ENCODE measurements around the gene MICB.

GRCh38 chr6:31493875-31494694, 3.9 kb upstream of the MICB start:
- no peak for TF ChIP-seq EP300 (IDR thresholded peaks at IDR 0.05; ENCODE audit: borderline replicate concordance)
- TF ChIP-seq, protein P1, sequence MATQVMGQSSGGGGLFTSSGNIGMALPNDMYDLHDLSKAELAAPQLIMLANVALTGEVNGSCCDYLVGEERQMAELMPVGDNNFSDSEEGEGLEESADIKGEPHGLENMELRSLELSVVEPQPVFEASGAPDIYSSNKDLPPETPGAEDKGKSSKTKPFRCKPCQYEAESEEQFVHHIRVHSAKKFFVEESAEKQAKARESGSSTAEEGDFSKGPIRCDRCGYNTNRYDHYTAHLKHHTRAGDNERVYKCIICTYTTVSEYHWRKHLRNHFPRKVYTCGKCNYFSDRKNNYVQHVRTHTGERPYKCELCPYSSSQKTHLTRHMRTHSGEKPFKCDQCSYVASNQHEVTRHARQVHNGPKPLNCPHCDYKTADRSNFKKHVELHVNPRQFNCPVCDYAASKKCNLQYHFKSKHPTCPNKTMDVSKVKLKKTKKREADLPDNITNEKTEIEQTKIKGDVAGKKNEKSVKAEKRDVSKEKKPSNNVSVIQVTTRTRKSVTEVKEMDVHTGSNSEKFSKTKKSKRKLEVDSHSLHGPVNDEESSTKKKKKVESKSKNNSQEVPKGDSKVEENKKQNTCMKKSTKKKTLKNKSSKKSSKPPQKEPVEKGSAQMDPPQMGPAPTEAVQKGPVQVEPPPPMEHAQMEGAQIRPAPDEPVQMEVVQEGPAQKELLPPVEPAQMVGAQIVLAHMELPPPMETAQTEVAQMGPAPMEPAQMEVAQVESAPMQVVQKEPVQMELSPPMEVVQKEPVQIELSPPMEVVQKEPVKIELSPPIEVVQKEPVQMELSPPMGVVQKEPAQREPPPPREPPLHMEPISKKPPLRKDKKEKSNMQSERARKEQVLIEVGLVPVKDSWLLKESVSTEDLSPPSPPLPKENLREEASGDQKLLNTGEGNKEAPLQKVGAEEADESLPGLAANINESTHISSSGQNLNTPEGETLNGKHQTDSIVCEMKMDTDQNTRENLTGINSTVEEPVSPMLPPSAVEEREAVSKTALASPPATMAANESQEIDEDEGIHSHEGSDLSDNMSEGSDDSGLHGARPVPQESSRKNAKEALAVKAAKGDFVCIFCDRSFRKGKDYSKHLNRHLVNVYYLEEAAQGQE (IDR thresholded peaks at IDR 0.05; ENCODE audit: low read depth): no peak
- TF ChIP-seq MAX (IDR thresholded peaks at IDR 0.05): no peak
- TF ChIP-seq CEBPB (IDR thresholded peaks at IDR 0.05): no peak
- TF ChIP-seq RAD21 (IDR thresholded peaks at IDR 0.05; ENCODE audit: low read depth): peak; percentile 71
- no peak for TF ChIP-seq ZBTB7A (IDR thresholded peaks at IDR 0.05; ENCODE audit: low read depth)
- TF ChIP-seq TAF1 (IDR thresholded peaks at IDR 0.05; ENCODE audit: low read depth): no peak
- TF ChIP-seq YY1 (IDR thresholded peaks at IDR 0.05; ENCODE audit: low read depth): no peak
- no peak for TF ChIP-seq USF1 (IDR thresholded peaks at IDR 0.05)
- no peak for TF ChIP-seq EGR1 (IDR thresholded peaks at IDR 0.05)
- peak; percentile 59; the same call in 1 of the 2 replicates for TF ChIP-seq TEAD4 (IDR thresholded peaks at IDR 0.05)
- TF ChIP-seq FOXM1 (IDR thresholded peaks at IDR 0.05; ENCODE audit: borderline replicate concordance, low read depth): no peak

Data from Ishikawa (cell line).